CD8-positive, alpha-beta memory T cell (primary cell): ENCODE data around the gene MAP3K14. TPM values are rescaled to one million over a fixed set of nuclear protein-coding genes. Genes with fewer than 3 reads are reported as not detected.

Experiments used
- CTCF ChIA-PET: fragments of 350-600 bp; sonication (Branson Sonifier 250); formaldehyde crosslinking; loops from one replicate; lab custom pipeline; 2021; ENCODE audit warnings: antibody characterized with exemption; lab: Charles Lee
- POLR2A ChIA-PET: fragments of 350-600 bp; sonication (Branson Sonifier 250); formaldehyde crosslinking; loops from one replicate; lab custom pipeline; 2021; ENCODE audit warnings: antibody characterized with exemption; lab: Charles Lee
- DNase-seq, 5 donors: peaks; one replicate each; pipeline versions ENCODE4 v3.0.0 to v3.0.0-alpha.2; 2020 to 2022; ENCODE audit warnings: mixed read lengths in 1 of 5
- H3K27ac ChIP-seq: one replicate; pipeline ENCODE4 v1.7.0; 2013; ENCODE audit warnings: low read depth, mild to moderate bottlenecking, low read length, moderate library complexity
- H3K27me3 ChIP-seq: 2 replicates; pipeline ENCODE4 v1.7.0; 2013; ENCODE audit warnings: low read length, mild to moderate bottlenecking; ENCODE audit not compliant: insufficient read depth, poor library complexity, severe bottlenecking
- H3K36me3 ChIP-seq: 2 replicates; pipeline ENCODE4 v1.7.0; 2013; ENCODE audit warnings: mild to moderate bottlenecking, low read length, moderate library complexity; ENCODE audit not compliant: insufficient read depth
- H3K4me1 ChIP-seq: 2 replicates; pipeline ENCODE4 v1.7.0; 2013; ENCODE audit warnings: mild to moderate bottlenecking, low read length, moderate library complexity; ENCODE audit not compliant: insufficient read depth
- H3K4me3 ChIP-seq: 2 replicates; pipeline ENCODE4 v1.7.0; 2013; ENCODE audit warnings: mild to moderate bottlenecking, low read length
- H3K9me3 ChIP-seq: 2 replicates; pipeline ENCODE4 v1.7.0; 2013; ENCODE audit warnings: mild to moderate bottlenecking, low read length
- H3K27ac Mint-ChIP-seq, 8 donors: one replicate each; pipeline ENCODE4 v1.8.0; 2020 to 2021; ENCODE audit warnings: mixed read lengths in 8 of 8, mild to moderate bottlenecking in 6 of 8, inconsistent platforms in 3 of 8, moderate library complexity in 3 of 8
- H3K27me3 Mint-ChIP-seq, 2 donors: one replicate each; pipeline ENCODE4 v1.8.0; 2020 to 2021; ENCODE audit warnings: mixed read lengths in 2 of 2, mild to moderate bottlenecking in 1 of 2, moderate library complexity in 1 of 2
- H3K36me3 Mint-ChIP-seq, 3 donors: one replicate each; pipeline ENCODE4 v1.8.0; 2020 to 2021; ENCODE audit warnings: mixed read lengths in 3 of 3, inconsistent platforms in 1 of 3, mild to moderate bottlenecking in 1 of 3
- H3K4me1 Mint-ChIP-seq, 3 donors: one replicate each; pipeline ENCODE4 v1.8.0; 2020 to 2021; ENCODE audit warnings: mixed read lengths in 3 of 3, inconsistent platforms in 1 of 3, mild to moderate bottlenecking in 1 of 3
- H3K4me3 Mint-ChIP-seq, 7 donors: one replicate each; pipeline ENCODE4 v1.8.0; 2020 to 2021; ENCODE audit warnings: mixed read lengths in 7 of 7, mild to moderate bottlenecking in 6 of 7, moderate library complexity in 4 of 7, inconsistent platforms in 2 of 7
- H3K9me3 Mint-ChIP-seq, 5 donors: one replicate each; pipeline ENCODE4 v1.8.0; 2020 to 2022; ENCODE audit warnings: mixed read lengths in 5 of 5, mild to moderate bottlenecking in 3 of 5, moderate library complexity in 2 of 5, inconsistent platforms in 1 of 5
- polyA plus RNA-seq: library from polyadenylated mRNA; unstranded; fragments of 300-500 nt; fragmentation: Illumina TruSeq; gene quantifications from one replicate; pipeline ENCODE4 v1.2.3, GENCODE V29; 2021
- total RNA-seq, 2 experiments: library from RNA; stranded (reverse); gene quantifications; one replicate each; pipeline ENCODE4 v1.2.3, GENCODE V29; 2021

Gene MAP3K14
- total and polyA plus RNA-seq, 3 experiments from 2014 or later: 9.0 to 62.4 (median 60.2) TPM

DNA sequence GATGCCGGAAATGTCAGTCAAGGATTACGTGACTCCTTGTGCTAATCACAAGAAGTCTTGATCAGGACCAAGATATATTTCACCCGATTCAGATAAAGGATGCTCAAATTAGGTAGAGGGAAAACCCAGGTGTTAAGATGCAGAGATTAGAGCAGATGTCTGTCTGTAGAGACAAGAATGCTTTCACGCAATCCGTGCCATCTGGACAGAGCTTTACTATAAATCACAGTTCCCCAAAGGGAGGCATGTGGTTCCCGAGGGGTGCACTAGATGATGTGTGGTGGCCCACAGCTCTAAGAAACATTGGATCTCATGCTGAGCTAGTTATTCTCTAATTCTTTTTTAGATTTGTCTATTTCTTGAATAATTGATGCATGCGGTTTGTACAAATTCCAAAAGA, 9.8 kb upstream of the MAP3K14 start:
- Histone ChIP-seq H3K36me3 (no peaks in the 10 kb centered on the region), H3K4me1 (peaks cover 6% of the 10 kb centered on the region), H3K9me3 (no peaks in the 10 kb centered on the region), H3K4me3 (no peak overlapping the region), H3K27me3 (no peaks in the 10 kb centered on the region), H3K27ac (no peak overlapping the region)
- POLR2A ChIA-PET: interaction anchor here (0.6 to 1.2 kb wide), 4 partner anchors 30 to 196 kb away, joined by 3 to 4 read pairs (median 3); no protein-coding TSS in a partner anchor
- Mint-ChIP-seq H3K27me3 (peaks cover 0 to 3% of the 10 kb centered on the region in 2 donors), H3K9me3 (no peaks in the 10 kb centered on the region), H3K4me1 (peaks cover 11 to 24% (median 20%) of the 10 kb centered on the region in 3 donors), H3K4me3 (no peak overlapping the region), H3K36me3 (no peaks in the 10 kb centered on the region), H3K27ac (no peak overlapping the region)
- CTCF ChIA-PET: interaction anchor here (0.7 to 1.6 kb wide), 4 partner anchors 9 to 108 kb away, joined by 3 to 4 read pairs (median 4); partner anchors contain the start of gene MAP3K14
- DNase-seq: no peak

GRCh38 chr17:45325810-45326209, 9.0 kb upstream of the MAP3K14 start:
- Mint-ChIP-seq H3K4me3 (no peak overlapping the region), H3K4me1 (peaks cover 20 to 33% (median 28%) of the 10 kb centered on the region in 3 donors), H3K27me3 (peaks cover 0 to 3% of the 10 kb centered on the region in 2 donors), H3K36me3 (no peaks in the 10 kb centered on the region), H3K27ac (no peak overlapping the region), H3K9me3 (no peaks in the 10 kb centered on the region)
- Histone ChIP-seq H3K27ac (no peak overlapping the region), H3K9me3 (no peaks in the 10 kb centered on the region), H3K27me3 (no peaks in the 10 kb centered on the region), H3K4me3 (no peak overlapping the region), H3K4me1 (peaks cover 14% of the 10 kb centered on the region), H3K36me3 (no peaks in the 10 kb centered on the region)
- ChIA-PET POLR2A (interaction anchor here (0.5 to 1.4 kb wide), 4 partner anchors 10 to 644 kb away, joined by 3 to 5 read pairs (median 4); no protein-coding TSS in a partner anchor), CTCF (interaction anchor here (0.7 to 1.6 kb wide), 4 partner anchors 8 to 107 kb away, joined by 3 to 4 read pairs (median 4); partner anchors contain the start of gene MAP3K14)
- no peak for DNase-seq

DNA sequence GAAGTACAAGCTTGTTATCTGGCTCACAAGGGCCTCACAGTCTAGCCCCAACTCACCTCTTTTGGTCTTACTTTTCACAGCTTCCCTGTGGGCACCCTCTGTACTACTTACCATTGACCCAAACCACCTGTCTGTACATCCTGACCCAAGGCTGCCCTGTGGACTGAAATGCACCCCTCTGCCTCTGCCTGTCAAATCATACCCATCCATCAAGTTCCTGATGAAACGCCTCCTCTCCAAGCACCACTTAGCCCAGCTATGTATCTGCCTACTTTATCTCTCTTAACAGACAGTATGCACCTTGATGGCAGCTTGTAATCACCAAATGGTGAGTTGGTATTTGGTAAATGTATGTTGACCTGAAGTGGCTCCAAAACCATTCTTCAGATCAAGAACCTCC, 7.5 kb upstream of the MAP3K14 start:
- no peaks in the 10 kb centered on the region for H3K9me3 Mint-ChIP-seq
- no peak overlapping the region for H3K4me3 ChIP-seq
- H3K9me3 ChIP-seq: no peaks in the 10 kb centered on the region
- H3K27me3 ChIP-seq: no peaks in the 10 kb centered on the region
- no peaks in the 10 kb centered on the region for H3K36me3 Mint-ChIP-seq
- peaks cover 29% of the 10 kb centered on the region for H3K4me1 ChIP-seq
- CTCF ChIA-PET: interaction anchor here (1.3 to 1.5 kb wide), 2 partner anchors 12 to 41 kb away, joined by 3 to 5 read pairs; no protein-coding TSS in a partner anchor
- H3K4me3 Mint-ChIP-seq: no peak overlapping the region
- H3K36me3 ChIP-seq: no peaks in the 10 kb centered on the region
- peaks cover 26 to 41% (median 35%) of the 10 kb centered on the region in 3 donors for H3K4me1 Mint-ChIP-seq
- no peak for DNase-seq
- POLR2A ChIA-PET: no interaction called here
- no peak overlapping the region for H3K27ac ChIP-seq
- no peak overlapping the region for H3K27ac Mint-ChIP-seq
- H3K27me3 Mint-ChIP-seq: peaks cover 0 to 3% of the 10 kb centered on the region in 2 donors

- no peak overlapping the region for H3K27ac ChIP-seq
- ChIA-PET POLR2A (no interaction called here), CTCF (no interaction called here)
- Mint-ChIP-seq H3K27me3 (peaks cover 0 to 6% of the 10 kb centered on the region in 2 donors), H3K4me1 (peaks cover 39 to 54% (median 48%) of the 10 kb centered on the region in 3 donors), H3K4me3 (peak overlapping the region in 2 of 7 donors; percentile 19 to 20), H3K27ac (peak overlapping the region in 2 of 8 donors; percentile 19 to 25), H3K9me3 (no peaks in the 10 kb centered on the region), H3K36me3 (no peaks in the 10 kb centered on the region)
- H3K9me3 ChIP-seq: no peaks in the 10 kb centered on the region
- no peak for DNase-seq
- H3K4me3 ChIP-seq: no peak overlapping the region
- H3K4me1 ChIP-seq: peaks cover 47% of the 10 kb centered on the region
- no peaks in the 10 kb centered on the region for H3K36me3 ChIP-seq
- no peaks in the 10 kb centered on the region for H3K27me3 ChIP-seq
Measured at GRCh38 chr17:45322168-45322567, 5.3 kb upstream of the MAP3K14 start.

DNA sequence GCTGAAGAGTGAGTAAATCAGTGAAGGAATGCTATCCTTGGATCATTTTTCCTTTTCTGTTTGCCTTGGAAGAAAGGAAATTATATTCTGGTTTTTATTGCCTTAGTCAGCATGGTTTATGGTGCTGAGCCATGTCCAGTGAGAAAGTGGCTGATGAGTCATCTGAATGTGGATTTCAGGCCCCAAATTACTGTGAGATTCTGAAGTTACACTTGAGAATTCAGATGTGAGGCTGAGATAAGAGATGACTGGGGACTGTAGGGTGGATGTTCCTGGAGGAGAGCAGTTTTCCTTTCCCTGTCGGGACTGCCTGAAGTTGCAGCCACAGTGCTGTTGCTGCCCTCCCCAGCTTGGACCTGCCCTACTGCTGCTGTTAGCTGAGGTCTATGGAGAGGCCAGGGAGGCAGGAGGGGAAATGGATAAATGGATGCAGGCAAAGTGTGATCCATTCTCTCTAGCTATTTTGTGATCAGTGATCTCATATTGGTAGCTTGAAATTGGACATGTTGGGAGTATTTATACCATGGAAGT, 4.2 kb upstream of the MAP3K14 start:
- POLR2A ChIA-PET: interaction anchor here (0.9 kb wide), 1 partner anchor 9 kb away, joined by 3 read pairs; no protein-coding TSS in a partner anchor
- no peak for DNase-seq
- Histone ChIP-seq H3K9me3 (no peaks in the 10 kb centered on the region), H3K27ac (no peak overlapping the region), H3K4me3 (no peak overlapping the region), H3K4me1 (peaks cover 49% of the 10 kb centered on the region), H3K27me3 (no peaks in the 10 kb centered on the region), H3K36me3 (no peaks in the 10 kb centered on the region)
- peak overlapping the region in 2 of 7 donors; percentile 4 to 18 for H3K4me3 Mint-ChIP-seq
- H3K9me3 Mint-ChIP-seq: no peaks in the 10 kb centered on the region
- H3K4me1 Mint-ChIP-seq: peaks cover 40 to 56% (median 48%) of the 10 kb centered on the region in 3 donors
- peaks cover 0 to 6% (median 0%) of the 10 kb centered on the region in 3 donors for H3K36me3 Mint-ChIP-seq
- peaks cover 0 to 6% of the 10 kb centered on the region in 2 donors for H3K27me3 Mint-ChIP-seq
- peak overlapping the region in 6 of 8 donors; percentile 6 to 82 (median 58) for H3K27ac Mint-ChIP-seq
- CTCF ChIA-PET: interaction anchor here (1.7 kb wide), 1 partner anchor 44 kb away, joined by 4 read pairs; no protein-coding TSS in a partner anchor

DNA sequence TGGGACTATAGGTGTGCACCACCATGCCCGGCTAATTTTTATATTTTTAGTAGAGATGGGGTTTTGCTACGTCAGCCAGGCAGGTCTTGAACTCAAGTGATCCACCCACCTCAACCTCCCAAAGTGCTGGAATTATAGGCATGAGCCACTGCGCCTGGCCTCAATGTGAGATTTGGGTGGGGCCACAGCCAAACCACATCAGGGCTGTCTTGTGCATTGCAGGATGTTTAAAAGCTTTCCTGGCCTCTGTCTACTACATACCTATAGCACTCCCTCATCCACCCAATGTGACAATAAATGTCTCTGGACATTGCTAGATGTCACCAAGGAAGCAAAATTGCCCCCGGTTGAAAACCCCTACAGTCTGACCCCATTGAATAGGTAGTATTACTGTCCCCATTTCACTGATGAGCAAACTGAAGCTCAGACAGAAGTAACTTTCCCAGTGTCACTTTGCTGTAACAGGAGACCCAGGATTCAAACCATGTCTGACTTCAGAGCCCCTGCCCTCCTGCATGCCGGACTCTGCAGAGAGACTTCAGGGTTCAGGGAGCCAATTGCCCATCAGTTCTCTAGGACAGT, 3.6 kb upstream of the MAP3K14 start:
- peak overlapping the region in 5 of 8 donors; percentile 20 to 82 (median 51) for H3K27ac Mint-ChIP-seq
- H3K4me1 ChIP-seq: peaks cover 55% of the 10 kb centered on the region
- no peak overlapping the region for H3K27ac ChIP-seq

GRCh38 chr17:45319239-45319703, 2.5 kb upstream of the MAP3K14 start:
- POLR2A ChIA-PET: no interaction called here
- no peak overlapping the region for H3K4me3 ChIP-seq
- peak overlapping the region in 2 of 7 donors; percentile 15 to 42 for H3K4me3 Mint-ChIP-seq
- H3K4me1 ChIP-seq: peaks cover 67% of the 10 kb centered on the region
- DNase-seq: no peak
- H3K36me3 ChIP-seq: no peaks in the 10 kb centered on the region
- H3K27me3 Mint-ChIP-seq: peaks cover 0 to 5% of the 10 kb centered on the region in 2 donors
- H3K27me3 ChIP-seq: no peaks in the 10 kb centered on the region
- no peak overlapping the region for H3K27ac ChIP-seq
- peaks cover 55 to 74% (median 62%) of the 10 kb centered on the region in 3 donors for H3K4me1 Mint-ChIP-seq
- H3K36me3 Mint-ChIP-seq: peaks cover 0 to 14% (median 0%) of the 10 kb centered on the region in 3 donors
- H3K27ac Mint-ChIP-seq: peak overlapping the region; percentile 5 to 98 (median 84)
- CTCF ChIA-PET: interaction anchor here (0.7 to 4.4 kb wide), 6 partner anchors 8 to 170 kb away, joined by 3 to 47 read pairs (median 4); no protein-coding TSS in a partner anchor
- H3K9me3 ChIP-seq: no peaks in the 10 kb centered on the region
- H3K9me3 Mint-ChIP-seq: no peaks in the 10 kb centered on the region

More for the DNA sequence above, 3.6 kb upstream of the MAP3K14 start:
- H3K36me3 ChIP-seq: no peaks in the 10 kb centered on the region
- H3K9me3 ChIP-seq: no peaks in the 10 kb centered on the region
- Mint-ChIP-seq H3K36me3 (peaks cover 0 to 10% (median 0%) of the 10 kb centered on the region in 3 donors), H3K27me3 (peaks cover 0 to 5% of the 10 kb centered on the region in 2 donors), H3K4me3 (peak overlapping the region in 6 of 7 donors; percentile 14 to 44 (median 26)), H3K4me1 (peaks cover 46 to 62% (median 52%) of the 10 kb centered on the region in 3 donors), H3K9me3 (no peaks in the 10 kb centered on the region)
- DNase-seq: no peak
- H3K4me3 ChIP-seq: no peak overlapping the region
- ChIA-PET CTCF (interaction anchor here (1.3 to 1.7 kb wide), 4 partner anchors 10 to 67 kb away, joined by 3 to 4 read pairs (median 4); no protein-coding TSS in a partner anchor), POLR2A (interaction anchor here (0.9 kb wide), 2 partner anchors 9 to 18 kb away, joined by 3 to 4 read pairs; no protein-coding TSS in a partner anchor)
- H3K27me3 ChIP-seq: no peaks in the 10 kb centered on the region
